ENCODE measurements around the gene ISYNA1. TPM values are rescaled to one million over a fixed set of nuclear protein-coding genes. Genes with fewer than 3 reads are reported as not detected.

The ISYNA1 gene
- total RNA-seq, 2 experiments from 2014 or later = 48.6 to 54.9 TPM

- Mint-ChIP-seq H3K9me3 (no peaks in the 10 kb centered on the region), H3K36me3 (ENCODE audit: low read depth) (peaks cover 4% of the 10 kb centered on the region), H3K27ac (peak overlapping the region; percentile 74), H3K27me3 (no peaks in the 10 kb centered on the region), H3K4me1 (ENCODE audit: low read depth) (peaks cover 80% of the 10 kb centered on the region), H3K4me3 (no peak overlapping the region)
- intact Hi-C loops (cut with micrococcal nuclease) = no loop called here
- ATAC-seq (no peak), DNase-seq (peak; percentile 47)
- no peak for TF ChIP-seq CTCF (IDR thresholded peaks at IDR 0.05)
- ChIA-PET CTCF (interaction anchor here (0.8 to 2.4 kb wide), 8 partner anchors 10 to 108 kb away, joined by 3 to 13 read pairs (median 5); partner anchors contain the start of gene ELL), POLR2A (interaction anchor here (0.6 to 1.4 kb wide), 2 partner anchors 31 to 40 kb away, joined by 3 read pairs; partner anchors contain the start of gene ELL)
Measured at GRCh38 chr19:18481505-18482222, 43.7 kb upstream of the ISYNA1 start.

DNA sequence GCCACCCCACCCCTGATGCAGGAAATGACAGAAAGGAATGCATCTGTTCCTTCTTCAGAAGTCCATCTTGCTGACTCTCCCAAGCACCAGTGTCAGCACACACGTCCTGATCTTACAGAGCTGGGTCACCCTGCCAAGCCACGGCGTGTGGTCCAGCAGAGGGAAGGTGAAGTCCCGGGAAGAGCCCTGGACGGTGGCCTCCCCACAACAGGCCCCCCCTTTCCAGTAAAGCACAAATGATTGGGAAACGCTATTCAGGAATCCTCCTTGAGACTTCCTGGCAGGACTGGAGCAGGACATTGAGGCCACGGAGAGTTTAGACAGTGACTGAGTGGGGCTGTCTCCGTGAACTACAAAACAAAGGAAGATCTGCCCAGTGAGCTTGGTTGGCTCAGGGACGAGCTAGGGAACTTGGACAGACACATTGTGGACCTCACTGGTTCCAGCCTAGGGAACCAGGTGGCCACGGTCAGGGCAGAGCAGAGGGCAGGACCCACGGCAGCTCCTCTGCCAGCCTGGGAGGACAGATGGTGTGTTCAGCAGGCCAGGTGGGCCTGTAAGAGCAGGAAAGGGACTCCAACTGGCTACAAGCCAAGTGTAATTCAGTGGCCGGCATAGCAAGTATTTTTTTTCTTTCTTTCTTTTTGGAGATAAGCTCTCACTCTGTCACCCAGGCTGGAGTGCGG is 42.2 kb upstream of the ISYNA1 start:
- Mint-ChIP-seq H3K4me3 (no peak overlapping the region), H3K9me3 (no peaks in the 10 kb centered on the region), H3K27me3 (no peaks in the 10 kb centered on the region), H3K36me3 (ENCODE audit: low read depth) (peaks cover 4% of the 10 kb centered on the region), H3K4me1 (ENCODE audit: low read depth) (peaks cover 77% of the 10 kb centered on the region), H3K27ac (peak overlapping the region; percentile 91)
- no peak for ATAC-seq
- no peak for DNase-seq
- ChIA-PET CTCF (interaction anchor here (0.7 to 1.6 kb wide), 3 partner anchors 10 to 40 kb away, joined by 3 to 10 read pairs (median 3); no protein-coding TSS in a partner anchor), POLR2A (interaction anchor here (0.6 to 1.2 kb wide), 3 partner anchors 16 to 362 kb away, joined by 3 to 4 read pairs (median 3); no protein-coding TSS in a partner anchor)
- intact Hi-C loops (cut with micrococcal nuclease) = no loop called here
- no peak for TF ChIP-seq CTCF (IDR thresholded peaks at IDR 0.05)

DNA sequence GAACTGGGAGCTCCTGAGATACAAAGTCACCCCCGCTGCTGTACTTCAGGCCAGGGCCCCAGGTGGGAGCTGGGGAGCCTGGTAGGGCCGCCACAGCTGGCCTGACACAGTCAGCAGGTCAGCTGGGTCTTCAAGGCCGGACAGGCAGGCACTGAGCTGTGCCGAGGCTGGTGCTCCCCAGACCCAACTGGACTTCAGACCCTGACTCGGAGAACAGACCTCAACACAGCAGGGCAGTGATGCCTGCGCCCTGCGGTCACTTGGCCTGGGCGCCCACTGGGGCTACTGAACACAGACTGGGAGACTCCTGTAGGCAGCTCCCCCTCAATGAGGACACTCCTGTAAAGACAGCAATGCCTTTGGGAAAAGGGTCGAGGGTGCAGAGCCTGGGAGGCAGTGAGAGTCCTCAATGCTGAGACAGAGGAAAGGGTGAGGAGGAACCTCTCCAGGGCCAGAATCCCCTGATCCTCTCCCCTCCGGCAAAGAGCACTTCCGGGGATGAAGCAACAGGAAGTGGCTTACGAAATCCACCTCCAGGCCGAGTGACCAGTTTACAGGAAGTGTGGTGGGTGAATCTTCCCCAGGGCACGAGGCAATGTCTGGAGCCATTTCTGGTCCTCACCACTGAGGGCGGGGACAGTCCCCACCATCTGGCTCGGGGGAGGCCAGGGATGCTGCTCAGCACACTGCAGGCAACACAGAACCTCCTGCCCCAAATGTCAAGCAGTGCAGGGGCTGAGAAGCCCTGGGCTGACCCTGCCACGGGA is 40.8 kb upstream of the ISYNA1 start:
- Mint-ChIP-seq H3K27ac (peak overlapping the region; percentile 91), H3K9me3 (no peaks in the 10 kb centered on the region), H3K27me3 (no peaks in the 10 kb centered on the region), H3K4me3 (peak overlapping the region; percentile 55), H3K4me1 (ENCODE audit: low read depth) (peaks cover 85% of the 10 kb centered on the region), H3K36me3 (ENCODE audit: low read depth) (peaks cover 4% of the 10 kb centered on the region)
- intact Hi-C loops (cut with micrococcal nuclease) = no loop called here
- ATAC-seq (peak; percentile 93), DNase-seq (peak; percentile 94)
- ChIA-PET CTCF (interaction anchor here (0.6 to 1.5 kb wide), 8 partner anchors 9 to 368 kb away, joined by 3 to 9 read pairs (median 3); partner anchors contain the start of gene REX1BD), POLR2A (interaction anchor here (0.6 to 1.3 kb wide), 6 partner anchors 10 to 84 kb away, joined by 3 to 4 read pairs (median 3); partner anchors contain the start of gene FKBP8)
- TF ChIP-seq CTCF (IDR thresholded peaks at IDR 0.05) = no peak

GRCh38 chr19:18477974-18478373 is 40.0 kb upstream of the ISYNA1 start:
- Mint-ChIP-seq H3K4me3 (no peak overlapping the region), H3K4me1 (ENCODE audit: low read depth) (peaks cover 84% of the 10 kb centered on the region), H3K36me3 (ENCODE audit: low read depth) (peaks cover 4% of the 10 kb centered on the region), H3K27ac (peak overlapping the region; percentile 91), H3K27me3 (no peaks in the 10 kb centered on the region), H3K9me3 (no peaks in the 10 kb centered on the region)
- ChIA-PET POLR2A (interaction anchor here (0.6 to 1.3 kb wide), 6 partner anchors 10 to 85 kb away, joined by 3 to 4 read pairs (median 3); partner anchors contain the start of gene FKBP8), CTCF (interaction anchor here (0.9 to 1.5 kb wide), 6 partner anchors 8 to 42 kb away, joined by 3 to 9 read pairs (median 4); no protein-coding TSS in a partner anchor)
- no peak for TF ChIP-seq CTCF (IDR thresholded peaks at IDR 0.05)
- DNase-seq = no peak
- ATAC-seq = no peak
- intact Hi-C loops (cut with micrococcal nuclease) = no loop called here
